ENCODE data around the gene RTL9.
"Not testable (repeated sequence)": the region's sequence is repeated elsewhere in the genome, so short reads cannot be mapped to it uniquely, and the experiment has no call there.

Gene RTL9

DNA sequence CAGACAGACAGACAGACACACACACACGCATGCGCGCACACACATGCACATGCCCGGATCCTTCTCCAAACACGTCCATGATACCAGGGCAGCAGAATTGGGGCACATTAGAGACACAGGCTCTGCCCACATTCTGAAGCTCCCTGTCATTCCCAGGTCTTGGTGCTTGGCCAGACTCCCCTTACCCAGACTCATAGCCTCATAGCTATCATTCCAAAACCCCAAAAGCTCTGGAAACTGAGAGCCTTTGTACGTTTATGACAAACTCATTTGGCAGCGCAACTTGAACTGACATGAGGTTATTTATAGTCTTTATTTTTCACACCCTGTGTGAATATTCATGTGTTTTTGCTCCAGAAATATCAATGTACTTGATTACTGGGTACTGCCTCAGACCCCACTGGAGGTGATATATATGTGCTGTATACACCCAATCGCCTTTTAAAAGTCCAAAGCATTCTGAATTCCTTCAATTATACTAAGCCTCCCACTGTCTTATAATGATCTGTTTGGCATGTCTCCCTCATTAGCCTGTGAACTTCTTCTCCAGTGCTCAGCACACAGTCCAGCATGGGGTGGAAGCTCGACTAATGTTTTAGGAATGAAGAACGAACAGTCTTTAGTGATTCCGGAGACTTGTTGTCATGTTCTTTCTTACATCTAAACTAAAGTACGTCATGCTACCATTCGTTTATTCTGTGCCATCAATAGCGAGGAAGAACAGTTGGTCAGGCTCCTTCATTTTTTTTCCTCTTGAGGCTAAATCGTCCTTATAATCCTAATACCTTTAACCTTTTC lies 45.0 kb downstream of the RTL9 start:
- DNase-seq: no peak
- H3K27me3 Mint-ChIP-seq: peaks cover 5 to 14% of the 10 kb centered on the region in 2 donors
- no peaks in the 10 kb centered on the region for H3K4me1 Mint-ChIP-seq (ENCODE audit: low read depth in 2 of 2)
- no peak overlapping the region for H3K4me3 Mint-ChIP-seq
- H3K9me3 Mint-ChIP-seq: no peaks in the 10 kb centered on the region
- ATAC-seq (replicated peaks): no peak
- no peak overlapping the region for H3K27ac Mint-ChIP-seq
- no peaks in the 10 kb centered on the region for H3K36me3 Mint-ChIP-seq (ENCODE audit: insufficient read depth)

DNA sequence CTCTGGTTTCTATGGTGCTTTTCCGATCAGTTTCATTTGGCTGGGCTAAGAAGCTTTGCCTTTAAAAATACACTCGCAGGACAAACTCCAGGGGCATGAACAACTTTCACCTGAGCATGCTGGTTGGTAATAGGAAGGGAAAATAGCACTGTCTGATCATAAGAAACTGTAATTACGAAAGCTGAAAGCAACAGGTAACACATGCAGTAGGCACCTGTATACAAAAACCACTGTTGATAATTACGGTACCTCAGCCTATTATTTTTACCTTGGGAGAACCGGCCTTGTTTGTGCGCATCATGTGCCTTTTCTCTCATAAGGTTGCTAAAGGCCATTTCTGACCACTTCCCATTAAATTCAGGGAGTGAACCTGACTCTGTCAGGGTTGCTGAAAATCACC lies 45.7 kb downstream of the RTL9 start:
- Mint-ChIP-seq H3K27me3 (peaks cover 5 to 14% of the 10 kb centered on the region in 2 donors), H3K27ac (no peak overlapping the region), H3K9me3 (no peaks in the 10 kb centered on the region), H3K36me3 (ENCODE audit: insufficient read depth) (no peaks in the 10 kb centered on the region), H3K4me1 (ENCODE audit: low read depth in 2 of 2) (no peaks in the 10 kb centered on the region), H3K4me3 (no peak overlapping the region)
- ATAC-seq (replicated peaks) (no peak), DNase-seq (no peak)

DNA sequence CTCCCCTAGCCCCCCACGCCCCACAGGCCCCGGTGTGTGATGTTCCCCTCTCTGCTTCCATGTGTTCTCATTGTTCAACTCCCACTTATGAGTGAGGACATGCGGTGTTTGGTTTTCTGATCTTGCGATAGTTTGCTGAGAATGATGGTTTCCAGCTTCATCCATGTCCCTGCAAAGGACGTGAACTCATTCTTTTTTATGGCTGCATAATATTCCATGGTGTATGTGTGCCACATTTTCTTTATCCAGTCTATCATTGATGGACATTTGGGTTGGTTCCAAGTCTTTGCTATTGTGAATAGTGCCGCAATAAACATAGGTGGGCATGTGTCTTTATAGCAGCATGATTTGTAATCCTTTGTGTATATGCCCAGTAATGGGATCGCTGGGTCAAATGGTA lies 47.6 kb downstream of the RTL9 start:
- not testable (repeated sequence) for H3K36me3 Mint-ChIP-seq (ENCODE audit: insufficient read depth); DNase-seq; H3K4me3 Mint-ChIP-seq; H3K27ac Mint-ChIP-seq; ATAC-seq (replicated peaks); H3K9me3 Mint-ChIP-seq; H3K4me1 Mint-ChIP-seq (ENCODE audit: low read depth in 2 of 2)
- H3K27me3 Mint-ChIP-seq: peaks cover 0 to 14% of the 10 kb centered on the region in 2 donors

DNA sequence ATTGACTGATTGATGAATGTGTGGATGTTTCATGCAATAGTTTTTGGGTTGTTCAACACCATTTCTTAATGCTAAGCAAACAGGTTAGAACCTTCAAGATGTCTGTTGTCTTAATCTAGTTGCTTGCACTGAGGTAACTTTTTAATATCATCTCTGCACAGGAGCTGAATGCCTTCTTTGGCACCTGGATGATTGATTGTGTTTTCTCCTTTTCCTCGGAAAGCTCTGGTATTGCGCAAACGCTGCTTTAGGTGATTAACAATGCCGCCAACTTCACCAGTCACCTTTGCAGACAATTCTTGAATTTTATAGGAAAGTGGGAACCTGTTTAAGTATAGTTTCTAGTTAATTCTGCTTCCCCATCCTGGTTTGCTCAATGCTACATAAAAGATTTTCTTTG lies 48.2 kb downstream of the RTL9 start:
- peaks cover 0 to 9% of the 10 kb centered on the region in 2 donors for H3K27me3 Mint-ChIP-seq
- H3K27ac Mint-ChIP-seq: no peak overlapping the region
- H3K4me3 Mint-ChIP-seq: no peak overlapping the region
- H3K36me3 Mint-ChIP-seq (ENCODE audit: insufficient read depth): no peaks in the 10 kb centered on the region
- H3K9me3 Mint-ChIP-seq: no peaks in the 10 kb centered on the region
- ATAC-seq (replicated peaks): no peak
- no peak for DNase-seq
- H3K4me1 Mint-ChIP-seq (ENCODE audit: low read depth in 2 of 2): no peaks in the 10 kb centered on the region

DNA sequence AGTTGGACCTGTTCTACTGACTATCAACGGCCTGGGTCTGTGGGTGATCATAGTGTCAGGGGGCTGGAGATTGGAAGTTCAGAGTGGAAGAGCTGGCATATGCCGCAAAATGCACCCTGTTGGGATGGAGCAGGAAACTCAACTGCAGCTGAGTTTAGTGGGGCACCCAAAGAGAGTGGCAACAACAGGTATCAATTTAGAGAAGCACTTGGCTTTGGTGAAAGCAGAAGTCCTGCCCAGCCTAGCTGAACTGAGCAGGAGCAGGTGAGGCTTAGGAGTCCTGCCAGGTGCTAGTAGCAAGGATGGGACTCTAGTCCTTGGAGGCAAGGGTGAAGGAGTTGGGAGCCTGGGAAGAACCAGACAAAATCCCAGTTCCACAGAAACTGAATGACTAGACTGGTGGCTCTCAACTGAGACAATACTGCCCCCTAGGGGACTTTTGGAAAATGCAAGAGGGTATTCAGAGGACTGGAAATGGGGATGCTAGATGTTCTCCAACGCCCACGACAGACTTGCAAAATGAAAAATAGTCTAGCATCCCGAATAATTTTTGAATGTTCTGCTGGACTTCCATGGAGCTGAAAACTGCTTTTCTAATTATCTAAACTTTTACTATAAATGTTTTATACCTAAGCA lies 49.4 kb downstream of the RTL9 start:
- H3K4me1 Mint-ChIP-seq (ENCODE audit: low read depth in 2 of 2): peaks cover 0 to under 1% of the 10 kb centered on the region in 2 donors
- ATAC-seq (replicated peaks) (peak; percentile 54), DNase-seq (peak; percentile 51 to 59 (median 58))
- no peaks in the 10 kb centered on the region for H3K9me3 Mint-ChIP-seq
- no peak overlapping the region for H3K27ac Mint-ChIP-seq
- H3K27me3 Mint-ChIP-seq: peaks cover 0 to 4% of the 10 kb centered on the region in 2 donors
- no peak overlapping the region for H3K4me3 Mint-ChIP-seq
- no peaks in the 10 kb centered on the region for H3K36me3 Mint-ChIP-seq (ENCODE audit: insufficient read depth)

Data from effector memory CD8-positive, alpha-beta T cell (primary cell).